ENCODE data around the gene GALNT2. TPM values are rescaled to one million over a fixed set of nuclear protein-coding genes. Genes with fewer than 3 reads are reported as not detected.

GALNT2 gene
- total and polyA plus RNA-seq, 2 of the 13 experiments (the other 11 are each of a cell fraction or from before 2014, with no cell fraction given): 39.3 to 39.6 TPM

GRCh38 chr1:230066466-230067404 lies at the start of gene GALNT2 (continued):
- peak; percentile 60; the same call in 1 of the 2 replicates for TF ChIP-seq PAXIP1 (CRISPR knock-in tag; conservative IDR thresholded peaks at IDR 0.05)
- TF ChIP-seq PRDM15 (CRISPR knock-in tag; IDR thresholded peaks at IDR 0.05): no peak
- no peak for TF ChIP-seq NFKB2 (CRISPR knock-in tag; IDR thresholded peaks at IDR 0.05; ENCODE audit: borderline replicate concordance)
- no peak for TF ChIP-seq ZNF121 (CRISPR knock-in tag; IDR thresholded peaks at IDR 0.05)
- peak; percentile 70 for TF ChIP-seq ETV5 (CRISPR knock-in tag; IDR thresholded peaks at IDR 0.05; ENCODE audit: borderline replicate concordance)
- TF ChIP-seq NR2C2 (CRISPR knock-in tag; IDR thresholded peaks at IDR 0.05; ENCODE audit: borderline replicate concordance): peak; percentile 88
- no peak for TF ChIP-seq ZEB1 (IDR thresholded peaks at IDR 0.05; ENCODE audit: insufficient replicate concordance, low read depth)
- TF ChIP-seq GLI4 (CRISPR knock-in tag; IDR thresholded peaks at IDR 0.05; ENCODE audit: borderline replicate concordance): no peak
- TF ChIP-seq CERS6 (CRISPR knock-in tag; IDR thresholded peaks at IDR 0.05): no peak
- TF ChIP-seq CC2D1A (CRISPR knock-in tag; IDR thresholded peaks at IDR 0.05): no peak
- peak; percentile 48; the same call in 1 of the 2 replicates for TF ChIP-seq USF2 (IDR thresholded peaks at IDR 0.05; ENCODE audit: low read depth, low read length)
- peak; percentile 41; the same call in 1 of the 2 replicates for TF ChIP-seq USF2 (CRISPR knock-in tag; IDR thresholded peaks at IDR 0.05; ENCODE audit: borderline replicate concordance)
- no peak for TF ChIP-seq AKAP8 (CRISPR knock-in tag; IDR thresholded peaks at IDR 0.05)
- no peak for TF ChIP-seq GPBP1L1 (CRISPR knock-in tag; IDR thresholded peaks at IDR 0.05)
- TF ChIP-seq MTA3 (CRISPR knock-in tag; IDR thresholded peaks at IDR 0.05): no peak
- peak; percentile 30; the same call in 1 of the 2 replicates for TF ChIP-seq CHD2 (IDR thresholded peaks at IDR 0.05; ENCODE audit: low read depth, low read length)

All from HepG2 (cell line).